Stimulated activated CD8-positive, alpha-beta memory T cell treated with anti-CD3 and anti-CD28 coated beads, Interleukin-15, amount 100 ng/mL, for 48 hours (primary cell): Measurements from ENCODE around the gene THAP11.
"Not testable (repeated sequence)": the region's sequence is repeated elsewhere in the genome, so short reads cannot be mapped to it uniquely, and the experiment has no call there.

ENCODE experiments used
- DNase-seq, 2 donors: peaks; one replicate each; pipeline ENCODE4 v3.0.0-alpha.2; 2020; ENCODE audit warnings: low read depth in 2 of 2

The THAP11 gene

DNA sequence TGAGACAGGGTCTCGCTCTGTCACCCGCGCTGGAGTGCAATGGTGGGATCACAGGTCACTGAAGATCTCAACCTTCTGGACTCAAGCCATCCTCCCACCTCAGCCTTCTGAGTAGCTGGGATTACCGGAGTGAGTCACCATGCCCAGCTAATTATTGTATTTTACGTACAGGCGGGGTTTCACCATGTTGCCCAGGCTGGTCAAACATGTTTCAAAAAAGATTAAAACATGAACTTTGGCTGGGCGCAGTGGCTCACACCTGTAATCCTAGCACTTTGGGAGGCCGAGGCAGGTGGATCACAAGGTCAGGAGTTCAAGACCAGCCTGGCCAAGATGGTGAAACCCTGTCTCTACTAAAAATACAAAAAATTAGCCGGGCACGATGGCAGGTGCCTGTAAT, 4.9 kb upstream of the THAP11 start:
- DNase-seq, result not testable (repeated sequence)

DNA sequence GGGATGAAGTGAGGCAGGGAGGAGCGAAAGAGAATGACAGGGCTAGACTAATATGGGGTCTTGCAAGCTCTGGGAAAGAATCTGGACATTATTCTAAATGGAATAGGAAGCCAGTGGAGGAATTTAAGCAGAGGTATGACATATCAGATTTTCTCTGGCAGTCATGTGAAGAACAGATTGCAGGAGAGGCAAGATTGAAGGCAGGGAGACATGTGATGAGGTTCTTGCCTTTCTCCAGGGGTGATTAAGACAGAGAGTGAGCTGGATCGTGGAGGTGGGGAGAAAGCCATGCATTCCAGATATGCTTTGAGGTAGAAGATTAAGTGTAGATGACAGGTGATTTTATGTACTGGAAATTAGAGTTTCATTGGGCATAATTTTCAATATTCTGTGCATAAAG, 4.3 kb upstream of the THAP11 start:
- no peak for DNase-seq

DNA sequence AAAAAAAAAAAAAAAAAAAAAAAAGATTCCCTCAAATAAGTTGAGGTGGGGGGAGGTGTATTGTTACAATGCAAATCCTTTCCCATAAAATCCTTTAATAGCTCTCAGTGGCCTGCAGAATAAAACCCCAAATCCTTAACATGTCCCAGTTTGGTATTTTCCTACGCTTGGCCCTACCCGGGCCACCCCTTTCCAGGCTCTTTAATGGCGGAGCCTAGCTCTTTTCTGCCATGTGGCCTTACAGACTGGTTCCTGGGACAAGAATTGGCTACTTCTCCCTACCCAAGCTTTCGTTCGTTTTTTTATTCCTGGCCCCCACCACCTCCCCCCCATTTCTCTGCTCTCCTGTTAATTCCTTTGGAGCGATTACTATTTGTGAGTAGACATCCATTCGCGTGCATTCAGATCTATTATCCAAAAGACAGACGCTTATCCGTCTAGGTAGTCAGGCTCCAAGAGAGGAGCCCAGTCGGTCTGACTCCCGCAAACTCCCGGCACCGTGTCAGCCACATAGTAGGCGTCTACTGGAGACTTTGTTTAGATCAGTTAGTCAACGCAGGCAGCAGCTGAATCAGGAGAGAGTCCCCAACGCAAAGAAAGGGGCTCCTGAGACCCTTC, 813 bp upstream of the THAP11 start:
- DNase-seq, result no peak

DNA sequence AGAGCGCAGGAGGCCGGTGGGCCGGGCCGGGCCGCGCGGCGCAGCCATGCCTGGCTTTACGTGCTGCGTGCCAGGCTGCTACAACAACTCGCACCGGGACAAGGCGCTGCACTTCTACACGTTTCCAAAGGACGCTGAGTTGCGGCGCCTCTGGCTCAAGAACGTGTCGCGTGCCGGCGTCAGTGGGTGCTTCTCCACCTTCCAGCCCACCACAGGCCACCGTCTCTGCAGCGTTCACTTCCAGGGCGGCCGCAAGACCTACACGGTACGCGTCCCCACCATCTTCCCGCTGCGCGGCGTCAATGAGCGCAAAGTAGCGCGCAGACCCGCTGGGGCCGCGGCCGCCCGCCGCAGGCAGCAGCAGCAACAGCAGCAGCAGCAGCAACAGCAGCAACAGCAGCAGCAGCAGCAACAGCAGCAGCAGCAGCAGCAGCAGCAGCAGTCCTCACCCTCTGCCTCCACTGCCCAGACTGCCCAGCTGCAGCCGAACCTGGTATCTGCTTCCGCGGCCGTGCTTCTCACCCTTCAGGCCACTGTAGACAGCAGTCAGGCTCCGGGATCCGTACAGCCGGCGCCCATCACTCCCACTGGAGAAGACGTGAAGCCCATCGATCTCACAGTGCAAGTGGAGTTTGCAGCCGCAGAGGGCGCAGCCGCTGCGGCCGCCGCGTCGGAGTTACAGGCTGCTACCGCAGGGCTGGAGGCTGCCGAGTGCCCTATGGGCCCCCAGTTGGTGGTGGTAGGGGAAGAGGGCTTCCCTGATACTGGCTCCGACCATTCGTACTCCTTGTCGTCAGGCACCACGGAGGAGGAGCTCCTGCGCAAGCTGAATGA, 606 bp downstream of the THAP11 start:
- peak; percentile 39 to 47 for DNase-seq

DNA sequence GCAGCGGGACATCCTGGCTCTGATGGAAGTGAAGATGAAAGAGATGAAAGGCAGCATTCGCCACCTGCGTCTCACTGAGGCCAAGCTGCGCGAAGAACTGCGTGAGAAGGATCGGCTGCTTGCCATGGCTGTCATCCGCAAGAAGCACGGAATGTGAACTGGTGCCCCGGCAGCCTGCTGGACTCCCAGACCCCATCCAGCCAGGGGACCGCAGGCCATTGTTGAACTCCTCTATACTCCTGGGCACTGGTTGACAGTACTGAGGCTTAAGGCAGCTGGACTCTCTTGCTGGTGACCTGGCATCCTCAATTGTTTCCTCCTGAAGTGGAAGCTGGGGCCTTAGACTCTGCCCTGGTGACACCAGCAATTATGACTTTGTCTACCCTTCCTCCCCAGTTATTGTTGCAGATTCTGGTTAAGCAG, 1.2 kb downstream of the THAP11 start:
- no peak for DNase-seq

DNA sequence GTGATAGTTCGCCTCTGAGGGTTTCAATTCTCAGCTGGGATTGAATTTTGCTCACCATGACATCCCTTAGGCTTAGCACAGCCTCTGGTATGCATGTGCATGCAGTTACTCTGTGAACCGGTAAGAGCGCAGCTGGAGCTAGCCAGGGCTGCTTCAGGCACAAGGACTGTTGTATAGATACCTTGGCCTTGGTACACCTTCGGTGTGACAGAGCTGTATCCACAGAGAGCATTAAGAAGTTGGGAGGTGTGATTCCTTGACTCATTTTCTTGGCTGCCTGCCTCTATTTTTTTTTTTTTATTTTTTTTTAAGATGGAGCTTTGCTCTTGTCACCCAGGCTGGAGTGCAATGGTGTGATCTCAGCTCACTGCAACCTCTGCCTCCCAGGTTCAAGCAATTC, 2.4 kb downstream of the THAP11 start:
- no peak for DNase-seq

DNA sequence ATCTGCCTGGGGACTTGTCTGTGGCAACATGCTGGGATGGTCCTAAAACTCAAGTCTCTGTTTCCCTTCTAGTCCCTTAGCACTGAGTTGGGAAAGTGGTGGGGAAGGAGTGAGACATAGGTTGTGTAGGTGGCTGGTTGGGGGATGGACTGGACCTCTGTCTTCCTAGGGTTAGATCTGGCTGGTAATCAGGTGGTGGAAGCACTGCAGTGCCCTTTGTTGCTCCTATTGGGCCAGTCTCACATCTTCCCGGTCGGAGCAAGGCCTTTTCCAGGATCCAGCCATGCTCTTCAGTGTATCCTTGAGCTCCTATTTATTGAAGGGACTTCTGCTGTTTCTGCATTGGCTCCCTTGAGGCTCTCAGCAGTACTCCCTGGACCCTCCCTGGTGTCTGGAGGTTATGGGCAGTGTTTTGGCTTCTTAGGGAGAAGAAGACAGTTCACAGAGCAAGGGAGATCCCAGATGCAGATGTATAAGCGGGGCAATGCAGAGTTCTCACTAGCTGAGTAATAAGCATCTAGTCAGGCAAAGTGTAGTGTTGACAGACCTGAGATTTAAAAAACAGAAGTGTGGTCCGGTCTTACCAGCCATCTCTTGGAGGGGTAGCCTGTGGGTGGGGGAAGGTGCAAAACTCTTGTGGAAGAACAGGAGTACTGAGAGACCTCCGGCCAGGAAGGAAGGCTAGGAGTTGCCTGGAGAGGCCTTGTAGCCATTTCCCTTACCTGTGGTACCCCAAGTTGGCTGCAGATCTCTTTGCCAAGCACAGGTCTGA, 3.4 kb downstream of the THAP11 start:
- DNase-seq, result no peak

DNA sequence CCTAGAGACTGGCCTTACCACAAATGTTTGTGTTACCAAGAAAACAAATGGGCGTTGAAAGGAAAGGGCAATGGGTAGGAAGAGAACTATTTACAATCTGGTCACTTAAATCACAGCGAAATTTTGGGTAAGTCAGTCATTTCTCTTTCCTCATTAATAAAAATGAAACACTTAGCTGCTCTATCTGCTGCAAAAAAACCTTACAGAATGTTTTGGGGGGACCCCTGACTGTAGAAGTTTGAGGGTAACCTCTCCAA, 3.9 kb downstream of the THAP11 start:
- no peak for DNase-seq

DNA sequence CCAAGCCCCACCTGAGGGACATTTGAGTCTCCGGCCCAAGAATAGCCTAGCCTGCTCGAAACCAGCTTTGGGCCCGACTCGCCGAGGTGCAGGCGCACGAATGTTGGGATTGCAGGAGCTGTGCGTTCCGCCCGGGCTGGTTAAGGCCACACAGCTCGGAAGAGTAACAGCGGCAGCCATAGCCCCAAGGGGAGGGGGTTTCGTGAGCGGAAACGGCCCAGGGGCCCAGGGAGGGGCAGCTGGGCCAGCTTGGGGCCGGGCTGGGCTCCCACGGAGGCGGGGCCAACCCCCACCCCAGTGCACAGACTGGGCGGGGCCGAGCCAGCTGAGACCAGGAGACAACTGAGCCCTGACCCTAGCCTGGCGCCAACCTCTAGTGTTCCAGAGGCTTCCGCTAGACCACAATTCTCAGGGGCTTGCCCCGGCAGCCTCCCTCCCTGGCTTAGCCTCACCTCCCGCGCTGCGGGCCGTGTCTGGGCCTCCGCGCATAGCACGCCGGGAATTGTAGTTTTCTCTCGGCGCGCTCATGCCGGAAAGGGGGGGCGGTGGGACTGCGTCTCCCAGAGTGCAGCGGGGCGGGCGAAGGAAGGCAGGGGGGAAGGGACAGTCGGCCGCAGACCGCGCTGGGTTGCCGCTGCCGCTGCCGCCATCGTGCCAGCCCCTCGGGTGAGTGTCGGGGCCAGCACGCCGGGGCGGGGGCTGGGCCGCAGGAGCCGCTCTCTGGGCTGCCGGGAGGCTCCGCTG, 4.4 kb downstream of the THAP11 start, which contains the start of gene NUTF2:
Gene NUTF2, plus strand, starts transcription at position 614 of the 744 bp plus-strand sequence. CDS start 18,198 bp downstream, outside the sequence.
- DNase-seq, result peak; percentile 94

DNA sequence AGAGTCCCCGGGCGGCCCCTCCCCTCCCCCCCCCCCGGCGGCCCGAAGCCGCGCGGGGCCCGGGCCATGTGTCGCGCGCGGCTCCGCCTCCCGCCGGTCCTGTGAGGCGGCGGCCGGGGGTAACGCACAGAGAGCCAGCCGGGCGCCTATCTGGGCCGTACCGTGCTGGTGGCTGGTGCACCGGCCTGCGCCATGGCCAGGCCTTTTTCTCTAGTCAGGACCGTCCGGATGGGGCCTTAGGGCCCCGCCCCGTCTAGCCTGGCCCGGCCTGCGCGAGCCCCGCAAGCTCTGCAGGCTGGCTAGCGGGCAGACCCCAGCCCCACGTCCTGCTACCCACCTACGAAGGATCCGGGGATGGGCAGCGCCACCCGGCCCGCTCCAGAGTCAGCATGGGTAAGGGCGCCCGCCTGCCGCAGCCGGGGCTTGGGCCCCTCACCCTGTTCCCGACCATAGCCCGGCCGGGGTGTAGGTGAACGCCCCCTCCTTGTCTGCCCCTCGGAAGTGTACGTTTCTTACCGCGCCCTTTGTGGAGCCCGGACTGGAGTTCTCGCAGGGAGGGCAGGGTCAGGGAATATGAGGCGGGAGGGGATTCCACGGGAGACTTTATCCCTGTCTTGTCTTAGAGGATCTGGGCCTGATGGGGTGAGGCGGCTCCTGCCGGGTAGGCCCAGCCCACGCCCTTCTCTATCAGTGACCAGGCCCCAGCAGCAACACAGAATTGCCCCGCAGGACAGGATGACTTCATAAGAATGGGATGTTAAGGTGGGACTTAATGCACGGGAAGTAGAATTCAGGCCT, 5.1 kb downstream of the THAP11 start, which contains the start of gene CENPT:
Gene CENPT, minus strand, starts transcription at position 630 of the 798 bp plus-strand sequence. CDS start 13,834 bp downstream, outside the sequence.
- no peak for DNase-seq

DNA sequence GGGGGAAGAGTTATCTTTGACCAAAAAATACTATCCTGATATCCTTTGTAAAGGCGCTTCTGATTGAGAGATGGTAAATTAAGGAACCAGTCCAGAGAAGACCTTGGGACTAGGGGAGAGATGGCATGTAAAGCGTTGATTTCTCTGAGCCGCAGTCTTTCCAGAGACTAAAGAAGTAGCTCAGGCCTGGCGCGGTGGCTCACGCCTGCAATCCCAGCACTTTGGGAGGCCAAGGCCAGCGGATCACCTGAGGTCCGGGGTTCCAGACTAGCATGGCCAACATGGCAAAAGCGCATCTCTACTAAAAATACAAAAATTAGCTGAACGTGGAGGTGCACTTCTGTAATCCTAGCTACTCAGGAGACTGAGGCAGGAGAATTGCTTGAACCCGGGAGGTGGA, 6.0 kb downstream of the THAP11 start:
- DNase-seq, result no peak

DNA sequence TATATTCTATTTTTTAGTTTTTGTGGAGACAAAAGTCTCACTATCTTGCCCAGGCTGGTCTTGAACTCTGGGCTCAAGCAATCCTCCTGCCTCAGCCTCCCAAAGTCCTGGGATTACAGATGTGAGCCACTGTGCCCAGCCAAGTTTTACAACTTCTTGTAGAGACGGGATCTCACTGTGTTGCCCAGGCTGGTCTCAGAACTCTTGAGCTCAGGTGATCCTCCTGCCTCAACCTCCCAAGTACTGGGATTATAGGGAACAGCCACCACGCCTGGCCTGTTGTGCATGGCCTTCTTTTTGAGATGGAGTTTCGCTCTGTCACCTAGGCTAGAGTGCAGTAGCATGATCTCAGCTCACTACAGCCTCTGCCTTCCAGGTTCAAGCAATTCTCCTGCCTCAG, 11.6 kb downstream of the THAP11 start:
- no peak for DNase-seq

DNA sequence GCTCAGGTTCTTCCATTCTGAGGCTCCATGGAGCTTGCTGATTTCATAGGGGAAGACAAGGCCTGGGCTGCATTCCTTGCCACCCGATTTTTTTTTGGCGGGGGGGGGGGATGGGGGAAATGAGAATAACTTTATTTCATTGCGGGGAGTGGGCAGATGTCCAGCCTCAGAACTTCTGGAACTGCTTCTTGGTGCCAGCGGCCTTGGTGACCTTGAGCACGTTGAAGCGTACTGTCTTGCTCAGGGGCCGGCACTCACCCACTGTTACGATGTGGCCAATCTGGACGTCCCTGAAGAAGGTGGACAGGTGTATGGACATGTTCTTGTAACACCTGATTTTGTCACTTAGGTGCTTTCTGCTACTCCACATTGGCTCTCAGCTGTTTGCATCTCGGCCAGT, 13.7 kb downstream of the THAP11 start:
- no peak for DNase-seq

DNA sequence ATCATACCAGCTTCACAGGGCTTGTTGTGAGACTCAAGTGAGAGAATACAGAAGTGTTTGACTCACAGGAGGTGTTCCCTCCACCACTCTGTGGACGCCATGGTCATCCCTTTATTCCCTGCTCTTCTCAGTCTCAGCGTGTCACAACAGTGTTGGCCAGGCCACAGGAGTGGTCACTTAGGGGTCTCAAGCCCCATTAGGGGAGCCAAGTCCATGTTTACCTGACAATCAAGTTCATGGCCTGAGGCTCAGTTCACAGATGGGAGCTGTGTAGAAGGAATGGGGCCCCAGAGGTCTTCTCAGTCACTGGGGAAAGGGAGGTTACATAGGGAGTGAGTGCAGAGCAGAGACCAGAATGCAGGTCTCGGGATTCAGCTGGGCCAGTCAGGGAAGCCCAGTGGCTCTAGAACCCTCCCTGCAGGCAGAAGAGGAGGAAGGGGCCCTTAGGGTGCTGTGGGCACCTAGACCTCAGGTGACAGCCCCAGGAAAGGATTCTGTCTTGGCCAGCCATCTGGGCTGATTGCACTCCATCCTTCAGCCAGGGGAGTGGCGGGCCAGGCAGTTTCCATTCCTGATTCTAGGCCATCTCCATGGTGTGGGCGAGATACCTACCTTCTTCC, 14.9 kb downstream of the THAP11 start:
- no peak for DNase-seq

DNA sequence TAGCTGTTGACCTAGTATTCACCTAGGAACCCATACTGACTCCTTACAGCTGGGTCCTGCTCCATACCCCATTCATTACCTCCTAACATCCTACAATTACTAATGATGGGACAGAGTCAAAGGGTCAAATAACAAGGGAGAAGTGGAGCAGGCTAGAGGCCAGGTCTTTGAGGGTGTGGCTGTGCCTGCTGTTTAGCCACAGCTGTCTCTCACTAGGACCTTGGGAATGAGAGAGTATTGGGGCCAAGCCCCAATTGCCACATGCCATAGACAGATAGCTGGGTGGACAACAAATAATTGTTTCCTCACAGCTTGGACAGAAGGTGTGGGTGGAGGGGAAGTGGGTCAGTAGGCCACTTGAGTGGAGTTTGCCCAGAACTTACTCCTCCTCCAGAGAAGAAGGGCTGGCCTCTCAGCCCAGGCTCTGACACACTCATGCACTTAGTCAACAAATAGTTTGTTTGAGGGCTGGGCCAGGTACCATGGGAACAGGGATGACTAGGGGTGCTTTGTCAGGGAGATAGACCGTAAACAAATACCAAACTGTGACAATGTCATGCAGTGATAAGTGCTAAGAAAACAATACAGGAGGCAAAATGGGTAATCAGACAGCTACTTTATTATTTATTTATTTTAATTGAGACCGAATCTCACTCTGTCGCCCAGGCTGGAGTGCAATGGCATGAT, 15.6 kb downstream of the THAP11 start:
- peak in 1 of 2 donors; percentile 14 for DNase-seq

DNA sequence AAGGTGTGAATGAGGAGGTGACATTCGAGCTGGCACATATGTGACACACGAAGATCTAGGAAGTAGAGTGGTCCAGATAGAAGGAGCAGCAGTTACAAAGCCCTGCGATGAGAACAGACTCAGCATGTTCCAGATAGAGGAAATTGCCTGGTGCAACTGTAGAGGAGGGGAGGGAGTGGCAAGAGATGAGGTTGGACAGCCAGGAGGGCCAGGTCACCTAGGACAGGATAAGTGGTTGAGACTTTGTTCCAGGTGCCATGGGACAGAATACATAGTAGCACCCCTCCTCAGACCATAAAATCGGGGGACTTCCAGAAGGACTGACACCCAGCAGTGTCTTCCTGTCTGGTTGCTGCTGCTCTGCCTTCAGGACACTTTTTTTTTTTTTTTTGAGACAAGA, 16.4 kb downstream of the THAP11 start:
- no peak for DNase-seq

DNA sequence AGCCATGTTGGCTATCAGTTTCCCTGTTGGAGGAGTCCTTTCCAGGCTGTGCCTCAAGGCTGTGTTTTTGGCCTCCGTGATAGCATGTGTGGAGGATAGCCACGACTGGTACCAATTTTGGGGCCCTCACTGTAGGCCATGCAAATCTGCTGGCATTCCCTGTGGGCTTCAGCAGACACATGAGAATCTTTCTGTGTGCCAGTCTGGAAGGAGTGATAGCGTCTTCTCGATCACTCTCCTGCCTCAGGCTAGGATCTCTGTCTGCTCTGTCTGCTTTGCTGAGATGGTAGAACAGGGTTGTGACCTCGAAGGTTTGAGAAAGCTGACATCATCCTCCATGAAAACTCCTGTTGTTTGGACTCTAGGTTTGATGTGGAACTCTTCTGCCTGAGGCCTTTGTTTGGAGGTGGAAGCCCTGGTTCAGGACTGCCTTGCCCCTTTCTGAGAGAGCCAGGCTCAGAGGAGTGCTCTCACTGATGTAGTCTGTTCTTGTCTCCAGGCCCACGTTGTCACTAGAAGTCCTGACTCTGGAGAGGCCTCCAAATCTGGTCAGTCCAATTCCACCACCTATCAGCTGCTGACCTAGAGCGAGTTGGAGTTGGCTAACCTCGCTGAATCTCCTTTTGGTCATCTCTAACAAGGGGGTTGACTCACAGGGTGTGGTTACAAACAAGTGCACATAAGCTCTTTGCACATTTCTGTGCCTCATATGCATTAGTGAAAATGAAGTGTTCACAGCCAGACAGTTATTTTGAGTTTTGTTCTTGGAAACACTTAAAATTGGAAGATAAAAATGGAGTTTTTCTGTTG, 18.7 kb downstream of the THAP11 start:
- DNase-seq, result no peak

DNA sequence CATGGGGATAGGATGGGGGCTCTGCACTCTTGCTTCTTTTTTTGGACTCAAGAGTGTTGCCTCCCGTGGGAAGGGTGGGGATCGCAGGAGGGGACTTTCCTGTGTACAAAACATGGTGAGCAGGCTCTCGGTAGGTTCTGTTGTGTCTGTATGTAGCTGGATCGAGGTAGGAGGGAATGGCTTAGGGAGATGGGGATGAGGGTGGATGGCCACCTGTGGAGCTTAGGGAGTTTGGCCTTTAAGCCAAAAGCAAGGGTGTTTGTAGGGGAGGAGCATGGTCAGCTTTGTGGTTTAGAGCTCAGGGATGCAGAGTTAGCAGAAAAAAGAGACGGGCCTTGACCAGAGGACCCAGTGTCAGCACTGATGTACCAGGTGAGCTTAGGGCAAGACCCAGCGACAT, 19.8 kb downstream of the THAP11 start:
- no peak for DNase-seq
